Stimulated activated CD8-positive, alpha-beta memory T cell treated with anti-CD3 and anti-CD28 coated beads, Interleukin-12 subunit alpha, Interleukin-12 subunit beta, amount 100 ng/mL, for 24 hours (primary cell): ENCODE data around the gene CISH.

Experiments
- DNase-seq: peaks from one replicate; pipeline ENCODE4 v3.0.0-alpha.2; 2020; ENCODE audit errors: extremely low read depth

The CISH gene

GRCh38 chr3:50637011-50637410 is 25.4 kb upstream of the CISH start:
- no peak for DNase-seq

- no peak for DNase-seq
These were observed 23.5 kb upstream of the CISH start for GRCh38 chr3:50635066-50635465.

- no peak for DNase-seq
These were observed 21.7 kb upstream of the CISH start for GRCh38 chr3:50633230-50633790.

- no peak for DNase-seq
These were observed 20.9 kb upstream of the CISH start for GRCh38 chr3:50632450-50632849.

- DNase-seq, result no peak
These were observed 19.3 kb upstream of the CISH start for GRCh38 chr3:50630877-50631276.

GRCh38 chr3:50630394-50630793 is 18.8 kb upstream of the CISH start:
- DNase-seq, result no peak

- DNase-seq, result no peak
These were observed 17.0 kb upstream of the CISH start for GRCh38 chr3:50628601-50629000.

- no peak for DNase-seq
These were observed 16.0 kb upstream of the CISH start for GRCh38 chr3:50627407-50628051.

GRCh38 chr3:50626401-50626800 is 14.8 kb upstream of the CISH start:
- DNase-seq, result no peak

- DNase-seq, result no peak
These were observed 13.9 kb upstream of the CISH start for GRCh38 chr3:50625231-50626182.

- no peak for DNase-seq
These were observed 13.1 kb upstream of the CISH start for GRCh38 chr3:50624634-50625033.

- DNase-seq, result no peak
These were observed 12.4 kb upstream of the CISH start for GRCh38 chr3:50623840-50624474.

- DNase-seq, result no peak
These were observed 11.3 kb upstream of the CISH start for GRCh38 chr3:50622881-50623280.

- DNase-seq, result no peak
These were observed 9.2 kb upstream of the CISH start for GRCh38 chr3:50620820-50621219.

GRCh38 chr3:50620420-50620819 is 8.8 kb upstream of the CISH start:
- DNase-seq, result no peak

- DNase-seq, result no peak
These were observed 6.4 kb upstream of the CISH start for GRCh38 chr3:50617911-50618481.

GRCh38 chr3:50617096-50617791 is 5.7 kb upstream of the CISH start, which contains the start of gene MAPKAPK3:
TSS of gene MAPKAPK3 (plus strand) at chr3:50617151. CDS start at chr3:50617566, 415 bp downstream.
- DNase-seq, result no peak

- peak; percentile 85 for DNase-seq
These were observed 5.2 kb upstream of the CISH start for GRCh38 chr3:50616770-50617095.

- DNase-seq, result peak; percentile 63
These were observed 4.6 kb upstream of the CISH start for GRCh38 chr3:50616003-50616769.

- DNase-seq, result no peak
These were observed 3.6 kb upstream of the CISH start for GRCh38 chr3:50615190-50615589.
